K562 (cell line): ENCODE measurements around the gene PDPK1. TPM values are rescaled to one million over a fixed set of nuclear protein-coding genes. Genes with fewer than 3 reads are reported as not detected.

Source experiments
- BRF2 ChIP-seq: IDR thresholded peaks from 3 replicates; pipeline ENCODE4 v1.6.1; 2011; ENCODE audit warnings: borderline replicate concordance, mild to moderate bottlenecking; ENCODE audit not compliant: insufficient read length, insufficient read depth
- GTF2B ChIP-seq: IDR thresholded peaks from 2 replicates; pipeline ENCODE4 v1.6.1; 2011; ENCODE audit not compliant: insufficient read length; ENCODE audit errors: extremely low read depth
- KHSRP ChIP-seq: fragments of 450-650 bp; IDR thresholded peaks from 2 replicates; pipeline ENCODE4 v1.6.1; 2017
- MAZ ChIP-seq, 2 experiments: fragments of 450-650 bp in 1 of 2; sonication (generic) in 1 of 2; formaldehyde crosslinking; IDR thresholded peaks in 1 of 2; conservative IDR thresholded peaks in 1 of 2; 2 replicates each; pipeline versions ENCODE4 v1.4.0 to v1.5.0; 2020; ENCODE audit warnings: mild to moderate bottlenecking in 1 of 2, missing genetic modification reagents in 1 of 2
- MYBL2 ChIP-seq, 2 experiments: fragments of 450-650 bp in 1 of 2; sonication (generic) in 1 of 2; formaldehyde crosslinking in 1 of 2; IDR thresholded peaks; 2 replicates each; pipeline versions ENCODE4 v1.6.1 to v1.8.1; 2017 to 2022; ENCODE audit warnings: borderline replicate concordance in 1 of 2, inconsistent platforms in 1 of 2, low read depth in 1 of 2, mild to moderate bottlenecking in 1 of 2, missing genetic modification reagents in 1 of 2, moderate library complexity in 1 of 2
- PHF8 ChIP-seq: fragments of 200-600 bp; sonication (generic); IDR thresholded peaks from 2 replicates; pipeline ENCODE4 v1.6.1; 2012; ENCODE audit warnings: mixed run types, mild to moderate bottlenecking, inconsistent platforms, low read length, moderate library complexity, borderline replicate concordance
- RHOXF2B ChIP-seq: fragments of 250-450 bp; sonication (Bioruptor Pico); conservative IDR thresholded peaks from 2 replicates; pipeline ENCODE4 v1.5.1; 2021
- ZNF174 ChIP-seq: fragments of 250-450 bp; sonication (Bioruptor Pico); IDR thresholded peaks from 2 replicates; pipeline ENCODE4 v1.4.0; 2020; ENCODE audit warnings: mild to moderate bottlenecking
- ZNF175 ChIP-seq: fragments of 200-800 bp; sonication (Bioruptor generic); IDR thresholded peaks from 2 replicates; pipeline ENCODE4 v1.6.1; 2016; ENCODE audit warnings: low read depth, mild to moderate bottlenecking, missing genetic modification characterization, missing compliant biosample characterization
- ZNF224 ChIP-seq: sonication (generic); formaldehyde crosslinking; IDR thresholded peaks from 2 replicates; pipeline ENCODE4 v1.8.0; 2022; ENCODE audit warnings: mild to moderate bottlenecking, missing genetic modification reagents
- polyA plus RNA-seq, 8 experiments: library from polyadenylated mRNA; depleted of rRNA in 4 of 8; stranded (reverse) in 5 of 8; unstranded in 3 of 8; fragments of >200 nt; fragmentation: Nextera tagmentation in 2 of 8; fragmentation: Illumina TruSeq in 1 of 8; extraction: Ambion mirVana in 2 of 8; extraction: Trizol in 1 of 8; gene quantifications; 2 replicates each; pipeline versions ENCODE4 v1.2.1 to v1.2.3, GENCODE V29; 2011 to 2014; ENCODE audit warnings: inconsistent platforms in 1 of 8, missing spikeins in 1 of 8
- total RNA-seq, 7 experiments: library from RNA; depleted of rRNA in 6 of 7; stranded (reverse); fragments of >200 nt in 6 of 7; fragmentation: Illumina TruSeq in 2 of 7; extraction: Trizol in 2 of 7; gene quantifications; 2 replicates each; pipeline versions ENCODE4 v1.2.1 to v1.2.3, GENCODE V29; 2011 to 2021; ENCODE audit warnings: low replicate concordance in 1 of 7
- TF ChIP-seq, protein P1 (sequence below): fragments of 450-650 bp; IDR thresholded peaks from 2 replicates; pipeline ENCODE4 v1.6.1; 2016; ENCODE audit warnings: low read depth
- TF ChIP-seq, protein P2 (sequence below): fragments of 250-450 bp; sonication (Bioruptor Pico); IDR thresholded peaks from 2 replicates; pipeline ENCODE4 v1.4.0; 2020; ENCODE audit warnings: mild to moderate bottlenecking, moderate library complexity, borderline replicate concordance

PDPK1 gene
- total and polyA plus RNA-seq, 9 of the 15 experiments (the other 6 are each of a cell fraction or from before 2014, with no cell fraction given): 4.0 to 37.2 (median 18.7) TPM

GRCh38 chr16:2603165-2604015 lies 65.6 kb downstream of the PDPK1 start (continued):
- TF ChIP-seq PHF8 (peak; percentile 91), ZNF175 (CRISPR knock-in tag) (no peak), RHOXF2B (CRISPR knock-in tag) (no peak), KHSRP (no peak; the same call in 1 of the 2 replicates), ZNF174 (CRISPR knock-in tag) (no peak), ZNF224 (no peak), MAZ (CRISPR knock-in tag; conservative IDR thresholded peaks at IDR 0.05 in 1 of 2, IDR thresholded peaks at IDR 0.05 in 1 of 2) (peak; percentile 93 to 97), BRF2 (no peak), MYBL2 (IDR thresholded peaks at IDR 0.05; ENCODE audit: low read depth) (no peak), MYBL2 (CRISPR knock-in tag; IDR thresholded peaks at IDR 0.05; ENCODE audit: borderline replicate concordance) (no peak), GTF2B (no peak)
- TF ChIP-seq, protein P1, sequence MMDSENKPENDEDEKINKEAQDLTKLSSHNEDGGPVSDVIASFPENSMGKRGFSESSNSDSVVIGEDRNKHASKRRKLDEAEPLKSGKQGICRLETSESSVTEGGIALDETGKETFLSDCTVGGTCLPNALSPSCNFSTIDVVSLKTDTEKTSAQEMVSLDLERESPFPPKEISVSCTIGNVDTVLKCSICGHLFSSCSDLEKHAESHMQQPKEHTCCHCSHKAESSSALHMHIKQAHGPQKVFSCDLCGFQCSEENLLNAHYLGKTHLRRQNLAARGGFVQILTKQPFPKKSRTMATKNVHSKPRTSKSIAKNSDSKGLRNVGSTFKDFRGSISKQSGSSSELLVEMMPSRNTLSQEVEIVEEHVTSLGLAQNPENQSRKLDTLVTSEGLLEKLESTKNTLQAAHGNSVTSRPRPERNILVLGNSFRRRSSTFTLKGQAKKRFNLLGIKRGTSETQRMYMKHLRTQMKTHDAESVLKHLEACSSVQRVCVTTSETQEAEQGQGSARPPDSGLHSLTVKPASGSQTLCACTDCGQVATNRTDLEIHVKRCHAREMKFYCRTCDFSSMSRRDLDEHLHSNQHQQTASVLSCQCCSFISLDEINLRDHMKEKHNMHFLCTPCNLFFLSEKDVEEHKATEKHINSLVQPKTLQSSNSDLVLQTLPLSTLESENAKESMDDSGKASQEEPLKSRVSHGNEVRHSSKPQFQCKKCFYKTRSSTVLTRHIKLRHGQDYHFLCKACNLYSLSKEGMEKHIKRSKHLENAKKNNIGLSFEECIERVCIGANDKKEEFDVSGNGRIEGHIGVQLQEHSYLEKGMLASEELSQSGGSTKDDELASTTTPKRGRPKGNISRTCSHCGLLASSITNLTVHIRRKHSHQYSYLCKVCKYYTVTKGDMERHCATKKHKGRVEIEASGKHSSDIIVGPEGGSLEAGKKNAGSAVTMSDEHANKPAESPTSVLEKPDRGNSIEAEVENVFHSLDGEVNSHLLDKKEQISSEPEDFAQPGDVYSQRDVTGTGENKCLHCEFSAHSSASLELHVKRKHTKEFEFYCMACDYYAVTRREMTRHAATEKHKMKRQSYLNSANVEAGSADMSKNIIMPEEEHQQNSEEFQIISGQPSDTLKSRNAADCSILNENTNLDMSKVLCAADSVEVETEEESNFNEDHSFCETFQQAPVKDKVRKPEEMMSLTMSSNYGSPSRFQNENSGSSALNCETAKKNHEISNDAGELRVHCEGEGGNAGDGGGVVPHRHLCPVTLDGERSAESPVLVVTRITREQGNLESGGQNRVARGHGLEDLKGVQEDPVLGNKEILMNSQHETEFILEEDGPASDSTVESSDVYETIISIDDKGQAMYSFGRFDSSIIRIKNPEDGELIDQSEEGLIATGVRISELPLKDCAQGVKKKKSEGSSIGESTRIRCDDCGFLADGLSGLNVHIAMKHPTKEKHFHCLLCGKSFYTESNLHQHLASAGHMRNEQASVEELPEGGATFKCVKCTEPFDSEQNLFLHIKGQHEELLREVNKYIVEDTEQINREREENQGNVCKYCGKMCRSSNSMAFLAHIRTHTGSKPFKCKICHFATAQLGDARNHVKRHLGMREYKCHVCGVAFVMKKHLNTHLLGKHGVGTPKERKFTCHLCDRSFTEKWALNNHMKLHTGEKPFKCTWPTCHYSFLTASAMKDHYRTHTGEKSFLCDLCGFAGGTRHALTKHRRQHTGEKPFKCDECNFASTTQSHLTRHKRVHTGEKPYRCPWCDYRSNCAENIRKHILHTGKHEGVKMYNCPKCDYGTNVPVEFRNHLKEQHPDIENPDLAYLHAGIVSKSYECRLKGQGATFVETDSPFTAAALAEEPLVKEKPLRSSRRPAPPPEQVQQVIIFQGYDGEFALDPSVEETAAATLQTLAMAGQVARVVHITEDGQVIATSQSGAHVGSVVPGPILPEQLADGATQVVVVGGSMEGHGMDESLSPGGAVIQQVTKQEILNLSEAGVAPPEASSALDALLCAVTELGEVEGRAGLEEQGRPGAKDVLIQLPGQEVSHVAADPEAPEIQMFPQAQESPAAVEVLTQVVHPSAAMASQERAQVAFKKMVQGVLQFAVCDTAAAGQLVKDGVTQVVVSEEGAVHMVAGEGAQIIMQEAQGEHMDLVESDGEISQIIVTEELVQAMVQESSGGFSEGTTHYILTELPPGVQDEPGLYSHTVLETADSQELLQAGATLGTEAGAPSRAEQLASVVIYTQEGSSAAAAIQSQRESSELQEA: no peak
- TF ChIP-seq, protein P2, sequence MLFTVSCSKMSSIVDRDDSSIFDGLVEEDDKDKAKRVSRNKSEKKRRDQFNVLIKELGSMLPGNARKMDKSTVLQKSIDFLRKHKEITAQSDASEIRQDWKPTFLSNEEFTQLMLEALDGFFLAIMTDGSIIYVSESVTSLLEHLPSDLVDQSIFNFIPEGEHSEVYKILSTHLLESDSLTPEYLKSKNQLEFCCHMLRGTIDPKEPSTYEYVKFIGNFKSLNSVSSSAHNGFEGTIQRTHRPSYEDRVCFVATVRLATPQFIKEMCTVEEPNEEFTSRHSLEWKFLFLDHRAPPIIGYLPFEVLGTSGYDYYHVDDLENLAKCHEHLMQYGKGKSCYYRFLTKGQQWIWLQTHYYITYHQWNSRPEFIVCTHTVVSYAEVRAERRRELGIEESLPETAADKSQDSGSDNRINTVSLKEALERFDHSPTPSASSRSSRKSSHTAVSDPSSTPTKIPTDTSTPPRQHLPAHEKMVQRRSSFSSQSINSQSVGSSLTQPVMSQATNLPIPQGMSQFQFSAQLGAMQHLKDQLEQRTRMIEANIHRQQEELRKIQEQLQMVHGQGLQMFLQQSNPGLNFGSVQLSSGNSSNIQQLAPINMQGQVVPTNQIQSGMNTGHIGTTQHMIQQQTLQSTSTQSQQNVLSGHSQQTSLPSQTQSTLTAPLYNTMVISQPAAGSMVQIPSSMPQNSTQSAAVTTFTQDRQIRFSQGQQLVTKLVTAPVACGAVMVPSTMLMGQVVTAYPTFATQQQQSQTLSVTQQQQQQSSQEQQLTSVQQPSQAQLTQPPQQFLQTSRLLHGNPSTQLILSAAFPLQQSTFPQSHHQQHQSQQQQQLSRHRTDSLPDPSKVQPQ (CRISPR knock-in tag): no peak
